Ammon's horn (tissue), 1 donor: ENCODE data around the gene TSPY2.
"Not testable (repeated sequence)": the region's sequence is repeated elsewhere in the genome, so short reads cannot be mapped to it uniquely, and the experiment has no call there.

ENCODE experiments used
- DNase-seq: peaks from one replicate; pipeline ENCODE4 v3.0.0-alpha.2; 2016; ENCODE audit warnings: low spot score

TSPY2 gene

GRCh38 chrY:6245923-6246322 is at the start of gene TSPY2:
Gene TSPY2 (plus strand): TSS chrY:6246223. CDS start chrY:6246269, 46 bp downstream.
- DNase-seq, result not testable (repeated sequence)

- DNase-seq, result not testable (repeated sequence)
Measured at GRCh38 chrY:6209565-6209964, 36.5 kb upstream of the TSPY2 start.

- not testable (repeated sequence) for DNase-seq
Measured at GRCh38 chrY:6217045-6217444, 29.0 kb upstream of the TSPY2 start.

GRCh38 chrY:6269839-6270238 is 23.8 kb downstream of the TSPY2 start:
- DNase-seq, result not testable (repeated sequence)
